B cell (primary cell): ENCODE data around the gene TIMM44. TPM values are rescaled to one million over a fixed set of nuclear protein-coding genes. Genes with fewer than 3 reads are reported as not detected.
A peak's percentile ranks its signal among the peaks of the same experiment; 100 is the strongest.

ENCODE experiments used
- ATAC-seq: fragments of 200-7000 bp; cut with Tn5 transposase; one replicate; pipeline ENCODE4 v1.10.0; 2021; ENCODE audit warnings: low read depth, mild to moderate bottlenecking, moderate number of reproducible peaks, moderate library complexity
- CTCF ChIA-PET: fragments of 350-600 bp; sonication (Branson Sonifier 250); formaldehyde crosslinking; loops from one replicate; lab custom pipeline; 2021; ENCODE audit warnings: antibody characterized with exemption, inconsistent platforms; lab: Charles Lee
- POLR2A ChIA-PET: fragments of 350-600 bp; sonication (Branson Sonifier 250); formaldehyde crosslinking; loops from one replicate; lab custom pipeline; 2021; ENCODE audit warnings: antibody characterized with exemption; lab: Charles Lee
- DNase-seq: peaks from one replicate; pipeline ENCODE4 v3.0.0; 2013
- H2AFZ ChIP-seq: 2 replicates; pipeline ENCODE4 v1.6.1; 2012; ENCODE audit warnings: mild to moderate bottlenecking, low read depth, low read length; ENCODE audit not compliant: insufficient read depth, poor library complexity, severe bottlenecking
- H3K27ac ChIP-seq, 2 donors: 1 replicate in 1 of 2; 2 replicates in 1 of 2; pipeline ENCODE4 v1.5.1; 2012 to 2013; ENCODE audit warnings: low read length in 2 of 2, mild to moderate bottlenecking in 2 of 2, moderate library complexity in 1 of 2
- H3K27me3 ChIP-seq, 4 experiments: fragments of 200-600 bp in 1 of 4; sonication (generic) in 1 of 4; replicated peaks in 1 of 4; 1 replicate in 2 of 4; 2 replicates in 2 of 4; pipeline versions ENCODE4 v1.6.1 to v1.7.0; 2013 to 2016; ENCODE audit warnings: low read length in 3 of 4, mild to moderate bottlenecking in 2 of 4, mixed read lengths in 1 of 4, moderate library complexity in 1 of 4; ENCODE audit not compliant: insufficient read depth in 4 of 4, control insufficient read depth in 3 of 4; ENCODE audit errors: control extremely low read depth in 1 of 4
- H3K36me3 ChIP-seq, 2 experiments: replicated peaks in 1 of 2; 1 replicate in 1 of 2; 2 replicates in 1 of 2; pipeline versions ENCODE4 v1.6.1 to v1.7.1; 2013; ENCODE audit warnings: low read length in 1 of 2; ENCODE audit not compliant: insufficient read depth in 2 of 2, control insufficient read depth in 1 of 2; ENCODE audit errors: control extremely low read depth in 1 of 2, extremely low read depth in 1 of 2
- H3K4me1 ChIP-seq, 2 donors: fragments of 200-600 bp in 1 of 2; sonication (generic) in 1 of 2; 1 replicate in 1 of 2; 2 replicates in 1 of 2; pipeline versions ENCODE4 v1.5.1 to v1.6.1; 2013 to 2017; ENCODE audit warnings: low read length in 2 of 2; ENCODE audit not compliant: control insufficient read depth in 2 of 2, insufficient read depth in 2 of 2
- H3K4me2 ChIP-seq: replicated peaks from 2 replicates; pipeline ENCODE3; 2012; ENCODE audit warnings: mild to moderate bottlenecking, low read depth, low read length; ENCODE audit not compliant: poor library complexity, severe bottlenecking
- H3K4me3 ChIP-seq, 5 experiments: fragments of 200-600 bp in 1 of 5; sonication (generic) in 1 of 5; 1 replicate in 3 of 5; 2 replicates in 2 of 5; pipeline versions ENCODE4 v1.5.1 to v1.7.0; 2011 to 2016; ENCODE audit warnings: low read length in 4 of 5, mild to moderate bottlenecking in 4 of 5, low read depth in 2 of 5, control low read depth in 1 of 5, moderate library complexity in 1 of 5; ENCODE audit not compliant: insufficient read depth in 1 of 5; ENCODE audit errors: control extremely low read depth in 1 of 5, extremely low read depth in 1 of 5
- H3K79me2 ChIP-seq: fragments of 200-600 bp; sonication (generic); one replicate; pipeline ENCODE4 v1.6.0; 2016; ENCODE audit warnings: low read length; ENCODE audit not compliant: control insufficient read depth, insufficient read depth
- H3K9ac ChIP-seq: fragments of 200-600 bp; sonication (generic); 2 replicates; pipeline ENCODE4 v1.6.1; 2017; ENCODE audit warnings: mild to moderate bottlenecking, low read length, moderate library complexity
- H3K9me3 ChIP-seq, 3 donors: one replicate each; pipeline versions ENCODE4 v1.6.1 to v1.7.1; 2013; ENCODE audit warnings: low read length in 2 of 3; ENCODE audit not compliant: control insufficient read depth in 2 of 3, insufficient read depth in 1 of 3; ENCODE audit errors: control extremely low read depth in 1 of 3
- H4K20me1 ChIP-seq: 2 replicates; pipeline ENCODE4 v1.6.0; 2012; ENCODE audit warnings: mild to moderate bottlenecking, low read length; ENCODE audit not compliant: insufficient read depth, control insufficient read depth, poor library complexity, severe bottlenecking
- H3K27ac Mint-ChIP-seq: one replicate; pipeline ENCODE4 v1.8.0; 2021; ENCODE audit warnings: mixed read lengths
- H3K27me3 Mint-ChIP-seq: one replicate; pipeline ENCODE4 v1.8.0; 2021; ENCODE audit warnings: mixed read lengths
- H3K4me1 Mint-ChIP-seq: one replicate; pipeline ENCODE4 v1.8.0; 2021; ENCODE audit warnings: mixed read lengths
- H3K4me3 Mint-ChIP-seq: one replicate; pipeline ENCODE4 v1.8.0; 2021; ENCODE audit warnings: mixed read lengths
- H3K9me3 Mint-ChIP-seq: one replicate; pipeline ENCODE4 v1.8.0; 2022; ENCODE audit warnings: mixed read lengths; ENCODE audit not compliant: insufficient read depth
- CTCF ChIP-seq: fragments of 200-600 bp; IDR thresholded peaks from one replicate; pipeline ENCODE4 v1.8.0; 2022; ENCODE audit warnings: antibody characterized with exemption, mild to moderate bottlenecking
- EZH2 ChIP-seq: IDR thresholded peaks from 2 replicates; pipeline ENCODE4 v1.6.1; 2012; ENCODE audit warnings: borderline replicate concordance, low read depth, mild to moderate bottlenecking, moderate library complexity, low read length; ENCODE audit not compliant: insufficient read depth, poor library complexity, severe bottlenecking
- WGBS: methylation state at CpG from one replicate; pipeline ENCODE4 v1.1.5; 2013; ENCODE audit warnings: missing lambda C conversion rate; ENCODE audit not compliant: insufficient coverage; 5-methylcytosine and 5-hydroxymethylcytosine counted together
- intact Hi-C: fragments of 100-400 bp; cut with micrococcal nuclease; formaldehyde crosslinking; loops from one replicate; pipeline ENCODE4 v1.10.0; 2022
- polyA plus RNA-seq: library from polyadenylated mRNA; depleted of rRNA; stranded (reverse); fragments of >200 nt; gene quantifications from 2 replicates; pipeline ENCODE4 v1.2.3, GENCODE V29; 2012
- total RNA-seq, 2 donors: library from RNA; stranded (reverse); fragments of 120-200 nt in 1 of 2; gene quantifications; 1 replicate in 1 of 2; 2 replicates in 1 of 2; pipeline versions ENCODE4 v1.2.3 to v1.2.4, GENCODE V29; 2013 to 2022

The TIMM44 gene
- total and polyA plus RNA-seq, 2 donors (not counting 1 experiment from before 2014, with no cell fraction given), result 48.9 to 66.5 TPM

- Mint-ChIP-seq H3K9me3 (no peaks in the 10 kb centered on the region), H3K4me1 (peaks cover 38% of the 10 kb centered on the region), H3K27me3 (peaks cover 24% of the 10 kb centered on the region), H3K27ac (peak overlapping the region; percentile 41), H3K4me3 (peak overlapping the region; percentile 82)
- H3K27ac ChIP-seq, result no peak overlapping the region
- peak overlapping the region; percentile 87 for H3K4me2 ChIP-seq
- peaks cover 56% of the 10 kb centered on the region in 2 donors for H3K4me1 ChIP-seq
- peaks cover 0 to 47% (median 25%) of the 10 kb centered on the region in 4 experiments for H3K27me3 ChIP-seq
- H4K20me1 ChIP-seq, result peaks cover 51% of the 10 kb centered on the region
- H3K4me3 ChIP-seq, result peak overlapping the region in 3 of 5 experiments; percentile 18 to 48 (median 18)
- H3K36me3 ChIP-seq, result peaks cover 3 to 4% of the 10 kb centered on the region in 2 experiments
- no peak for DNase-seq
- no peak for ATAC-seq
- intact Hi-C loops, result no loop called here
- 5% methylated on average over 12 of the region's 12 CpGs for WGBS
- no peak for TF ChIP-seq EZH2
- no peak for TF ChIP-seq CTCF
- POLR2A ChIA-PET, result interaction anchor here (1.7 kb wide), 1 partner anchor 13 kb away, joined by 6 read pairs; the partner anchor contains the start of gene MAP2K7
- CTCF ChIA-PET, result interaction anchor here (1.0 to 3.7 kb wide), 3 partner anchors 9 to 44 kb away, joined by 3 to 21 read pairs (median 3); partner anchors contain the start of gene TIMM44
- peak overlapping the region; percentile 61 for H2AFZ ChIP-seq
- peak overlapping the region; percentile 52 for H3K9ac ChIP-seq
- H3K79me2 ChIP-seq, result peaks cover 3% of the 10 kb centered on the region
- H3K9me3 ChIP-seq, result peaks cover 0 to 28% (median 0%) of the 10 kb centered on the region in 3 donors
Measured at GRCh38 chr19:7916955-7917266, 26.6 kb downstream of the TIMM44 start.
